HG03439 (cell line): ENCODE data around the gene NINL.
"Not testable (repeated sequence)": the region's sequence is repeated elsewhere in the genome, so short reads cannot be mapped to it uniquely, and the experiment has no call there.

Experiments used
- ATAC-seq: cut with Tn5 transposase; IDR thresholded peaks from one replicate; pipeline ENCODE4 v1.9.1; 2021; ENCODE audit warnings: mild to moderate bottlenecking, moderate library complexity; ENCODE audit not compliant: unreplicated experiment

The NINL gene

GRCh38 chr20:25600632-25601031, 15.3 kb upstream of the NINL start:
- ATAC-seq, result no peak

DNA sequence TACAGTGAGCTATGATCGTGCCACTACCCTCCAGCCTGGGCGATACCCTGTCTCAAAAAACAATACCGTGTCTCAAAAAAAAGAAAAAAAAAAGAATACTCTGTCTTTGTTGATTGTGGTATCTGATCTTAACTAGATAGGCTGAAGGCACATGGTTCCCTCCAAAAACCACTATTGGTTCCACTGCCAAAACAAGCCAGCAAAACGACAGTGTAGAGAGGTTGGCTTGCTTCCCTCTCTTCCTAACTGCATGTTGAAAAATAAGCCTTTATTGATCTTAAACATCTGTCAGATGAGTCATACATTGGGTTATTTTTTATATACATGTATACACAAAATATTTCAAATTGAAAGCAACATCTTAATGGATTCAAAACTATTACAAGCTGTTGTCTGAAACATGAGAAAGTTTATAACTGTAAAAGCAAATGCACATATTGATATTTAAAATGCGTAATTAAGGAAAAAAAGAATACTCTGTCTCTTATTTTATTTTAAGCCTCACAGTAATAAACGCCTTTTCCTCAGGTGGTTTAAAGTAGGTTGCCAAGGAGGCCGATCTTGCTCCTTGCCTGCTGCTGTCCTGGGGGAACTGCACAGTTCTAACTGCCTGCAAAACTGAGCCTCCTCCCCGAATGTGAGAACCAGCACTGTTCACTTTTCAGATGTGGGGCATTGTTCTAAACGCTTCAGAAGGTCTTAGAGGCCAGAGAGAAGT, 7.0 kb upstream of the NINL start:
- ATAC-seq, result no peak

DNA sequence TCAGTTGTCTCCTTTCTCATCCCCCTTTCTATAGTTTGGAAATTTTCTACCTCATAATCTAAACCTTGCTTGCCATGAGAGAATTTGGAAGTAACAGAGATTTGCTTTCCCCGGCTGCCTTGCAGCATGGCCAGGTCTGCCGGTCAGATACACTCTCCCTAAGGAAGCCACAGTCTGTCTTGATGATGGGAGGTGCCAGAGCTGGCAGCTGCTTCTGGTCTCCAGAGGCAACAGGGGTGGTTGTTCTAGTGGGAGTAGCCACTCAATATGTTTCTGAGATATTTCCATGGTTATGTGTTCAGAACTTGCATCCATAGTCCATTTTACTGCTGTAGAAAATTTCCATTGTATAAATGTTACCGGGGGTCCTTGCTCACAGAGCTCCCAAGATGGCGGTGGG, 5.4 kb upstream of the NINL start:
- not testable (repeated sequence) for ATAC-seq

DNA sequence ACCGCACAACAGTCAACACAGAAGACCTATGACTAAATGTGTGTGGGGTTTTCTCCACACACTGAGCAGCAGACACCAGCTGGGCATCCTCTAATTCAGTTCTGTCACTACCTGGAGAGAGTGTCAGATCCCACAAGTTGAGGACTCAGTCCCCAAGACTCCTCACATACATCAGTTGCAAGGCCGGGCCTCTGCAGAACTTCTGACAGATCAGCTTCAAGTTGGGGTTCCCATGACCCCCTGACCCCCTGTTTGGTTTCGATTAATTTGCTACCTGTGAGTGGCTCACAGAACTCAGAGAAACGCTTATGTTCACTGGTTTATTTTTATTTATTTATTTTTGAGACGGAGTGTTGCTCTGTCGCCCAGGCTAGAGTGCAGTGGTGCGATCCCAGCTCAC, 3.2 kb upstream of the NINL start:
- ATAC-seq, result no peak

DNA sequence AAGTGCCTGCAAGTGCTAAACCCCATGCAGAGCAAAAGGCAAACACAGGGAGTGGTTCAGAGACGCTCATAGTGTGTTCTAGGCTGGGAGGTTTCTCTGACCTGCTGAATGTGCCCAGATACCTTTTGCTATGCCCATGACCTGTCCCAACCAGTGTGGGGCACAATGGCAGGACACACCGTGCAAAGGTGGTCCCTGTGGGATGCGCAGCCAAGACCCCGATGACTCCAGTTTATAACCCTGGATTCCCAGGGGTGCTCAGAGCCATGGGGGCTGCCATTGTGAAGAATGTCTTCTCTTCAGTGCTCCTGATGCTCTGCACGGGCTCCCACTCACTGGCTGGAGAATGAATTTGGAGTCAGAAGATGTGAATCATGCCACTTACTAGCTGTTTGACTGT, 2.2 kb upstream of the NINL start:
- no peak for ATAC-seq

- no peak for ATAC-seq
Observed at GRCh38 chr20:25586877-25587276, 1.5 kb upstream of the NINL start.

DNA sequence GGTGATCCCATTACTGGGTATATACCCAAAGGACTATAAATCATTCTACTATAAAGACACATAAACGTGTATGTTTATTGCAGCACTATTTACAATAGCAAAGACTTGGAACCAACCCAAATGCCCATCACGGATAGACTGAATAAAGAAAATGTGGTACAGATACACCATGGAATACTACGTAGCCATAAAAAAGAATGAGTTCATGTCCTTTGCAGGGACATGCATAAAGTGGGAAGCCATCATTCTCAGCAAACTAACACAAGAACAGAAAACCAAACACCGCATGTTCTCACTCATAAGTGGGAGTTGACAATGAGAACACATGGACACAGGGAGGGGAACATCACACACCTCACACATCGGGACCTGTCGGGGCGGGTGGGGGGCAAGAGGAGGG, 1.7 kb downstream of the NINL start:
- ATAC-seq, result not testable (repeated sequence)

DNA sequence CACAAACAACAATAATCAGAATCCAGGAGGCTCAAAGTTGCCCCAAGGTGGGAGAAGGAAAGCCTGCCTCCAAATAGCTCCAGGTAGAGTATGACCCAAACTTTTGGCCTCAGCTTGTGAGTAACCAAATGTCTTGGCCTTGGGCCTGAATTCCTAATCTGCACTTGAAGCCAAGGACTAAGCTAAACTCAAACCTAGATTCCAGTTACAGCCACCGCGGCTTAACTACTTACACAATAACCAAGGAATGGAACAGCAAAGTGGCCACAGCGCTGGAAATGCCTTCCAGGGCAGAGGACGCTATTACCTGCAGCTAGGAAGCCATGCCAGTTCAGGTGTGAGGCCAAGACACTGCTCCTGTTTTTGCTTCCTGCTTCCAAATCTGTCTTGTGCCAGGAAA, 4.6 kb downstream of the NINL start:
- ATAC-seq, result no peak

DNA sequence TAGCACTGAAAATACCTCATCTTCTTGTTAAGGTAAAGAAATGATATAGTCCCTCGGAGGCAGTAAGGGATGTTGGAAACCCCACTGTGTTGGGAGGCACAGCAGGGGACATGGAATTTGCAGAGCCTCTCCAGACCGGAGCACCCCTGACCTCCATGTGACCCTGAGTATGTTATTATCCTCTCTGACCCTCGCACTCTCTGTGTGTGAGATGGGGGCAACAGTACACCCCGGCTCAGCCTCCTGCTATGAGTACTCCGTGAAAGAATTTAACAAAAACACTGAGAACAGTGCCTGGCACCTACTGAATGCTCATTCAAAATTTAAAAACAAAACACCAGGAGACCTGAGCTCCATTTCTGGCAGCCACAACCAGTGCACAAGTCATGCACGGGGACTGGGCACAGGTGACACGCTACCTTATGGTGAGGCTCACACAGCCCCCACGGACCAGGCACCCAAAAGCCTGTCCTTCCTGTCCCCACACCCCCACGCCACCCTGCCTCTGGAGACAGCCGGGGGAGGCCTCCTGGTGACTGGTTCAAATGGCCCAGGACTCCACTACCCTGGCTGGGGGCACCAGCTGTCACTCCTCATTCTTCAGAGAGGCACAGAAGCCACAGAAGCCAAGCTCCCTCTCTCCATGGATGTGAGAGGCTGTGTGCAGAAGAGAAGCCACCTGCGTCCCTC, 6.1 kb downstream of the NINL start:
- no peak for ATAC-seq

DNA sequence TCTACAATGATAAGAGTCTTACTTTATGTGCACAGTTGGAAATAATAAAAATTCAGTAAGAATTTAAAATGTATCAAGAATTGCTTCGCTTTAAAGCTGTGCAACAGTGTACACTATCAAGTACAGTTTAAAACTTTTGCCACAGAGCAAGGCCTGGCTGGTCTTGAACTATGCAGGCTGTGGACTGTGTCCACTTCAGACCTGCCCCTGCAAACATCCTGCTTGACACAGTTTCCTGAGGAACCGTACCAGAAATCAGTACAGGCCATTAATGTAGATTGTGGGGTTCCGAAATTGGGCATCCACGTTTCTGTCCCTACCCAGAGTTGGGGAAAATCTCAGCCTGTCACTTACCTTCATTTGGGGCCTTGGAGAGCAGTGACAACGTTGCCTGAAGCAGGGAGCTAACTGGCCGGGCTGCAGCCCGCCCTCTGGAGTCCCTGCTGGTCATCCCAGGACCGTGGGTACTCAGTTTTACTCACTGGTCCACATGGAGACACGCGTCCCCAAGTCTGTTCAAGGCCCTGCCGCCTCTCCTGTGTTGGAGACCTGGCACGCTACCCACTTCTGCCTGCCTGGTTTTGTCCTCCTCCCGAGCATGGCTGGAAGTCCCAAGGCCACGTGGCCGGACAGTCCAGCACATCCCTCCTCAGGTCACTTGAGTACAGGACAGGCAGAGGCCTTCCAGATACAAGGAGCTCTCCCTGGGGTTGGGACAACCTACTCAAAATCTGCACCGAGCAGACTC, 8.4 kb downstream of the NINL start:
- no peak for ATAC-seq

GRCh38 chr20:25574411-25574810, 10.9 kb downstream of the NINL start:
- ATAC-seq, result no peak

GRCh38 chr20:25573288-25574251, 11.8 kb downstream of the NINL start:
- ATAC-seq, result no peak

DNA sequence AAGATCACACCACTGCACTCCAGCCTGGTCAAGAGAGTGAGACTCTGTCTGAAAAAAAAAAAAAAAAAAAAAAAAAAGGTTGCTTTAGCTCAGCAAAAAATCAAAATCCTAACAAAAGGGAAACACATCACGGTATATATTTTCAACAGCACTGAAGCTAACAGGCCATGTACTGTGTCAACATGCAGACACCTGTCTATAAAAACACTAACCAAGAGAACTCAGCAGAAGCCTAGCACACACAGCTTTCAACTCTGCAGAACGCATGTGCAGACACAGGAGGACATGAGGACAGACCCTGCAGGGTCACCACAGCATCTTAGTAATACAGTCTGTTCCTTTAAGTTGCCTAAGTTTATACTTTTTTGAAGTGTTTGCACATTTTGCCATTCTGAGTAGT, 13.5 kb downstream of the NINL start:
- no peak for ATAC-seq

- no peak for ATAC-seq
Observed at GRCh38 chr20:25571240-25571639, 14.1 kb downstream of the NINL start.

- ATAC-seq, result no peak
Observed at GRCh38 chr20:25570148-25570530, 15.2 kb downstream of the NINL start.

DNA sequence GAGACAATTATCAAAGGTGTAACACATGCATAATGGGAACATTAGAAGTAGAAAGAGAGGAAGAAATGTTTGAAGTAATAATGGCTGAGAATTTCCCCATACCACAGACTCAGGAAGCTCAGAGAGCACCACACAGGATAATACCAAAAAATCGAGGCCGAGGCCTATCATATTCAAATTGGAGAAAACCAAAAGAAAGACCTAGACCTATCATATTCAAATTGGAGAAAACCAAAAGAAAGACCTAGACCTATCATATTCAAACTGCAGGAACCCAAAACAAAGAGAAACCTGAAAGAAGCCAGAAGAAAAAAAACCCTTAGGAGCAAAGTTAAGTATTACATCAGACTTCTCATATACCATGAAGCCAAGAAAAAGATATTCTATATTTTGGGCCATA, 18.0 kb downstream of the NINL start:
- ATAC-seq, result no peak

GRCh38 chr20:25566821-25567220, 18.5 kb downstream of the NINL start:
- ATAC-seq, result no peak

GRCh38 chr20:25565578-25566157, 19.7 kb downstream of the NINL start:
- no peak for ATAC-seq

- no peak for ATAC-seq
Observed at GRCh38 chr20:25563876-25564275, 21.5 kb downstream of the NINL start.

DNA sequence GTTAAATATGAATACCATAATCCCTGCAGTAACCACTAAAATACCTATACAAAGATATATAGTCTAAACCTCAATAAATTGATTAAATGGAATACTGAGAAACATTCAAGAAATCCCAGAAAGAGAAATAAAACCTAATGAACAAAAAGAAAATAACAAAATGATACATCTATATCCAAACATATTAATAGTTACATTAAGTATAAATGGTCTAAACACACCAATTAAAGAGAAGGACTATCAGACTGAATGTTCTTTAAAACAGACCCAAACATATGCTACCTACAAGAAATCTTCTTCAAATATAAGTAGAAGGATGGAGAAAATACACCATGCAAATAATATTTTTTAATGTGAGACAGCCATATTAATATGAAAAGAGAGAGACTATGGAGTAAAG, 22.0 kb downstream of the NINL start:
- no peak for ATAC-seq

- ATAC-seq, result not testable (repeated sequence)
Observed at GRCh38 chr20:25561771-25562170, 23.6 kb downstream of the NINL start.
